Loucy (cell line): ENCODE data around the gene S1PR4.
A peak's percentile ranks its signal among the peaks of the same experiment; 100 is the strongest.

ENCODE experiments used
- H2AFZ ChIP-seq: fragments of 200-600 bp; sonication (generic); 2 replicates; pipeline ENCODE4 v1.6.0; 2016; ENCODE audit warnings: antibody characterized with exemption, mild to moderate bottlenecking, low read length, moderate library complexity
- H3F3A ChIP-seq: fragments of 200-600 bp; 2 replicates; pipeline ENCODE4 v1.6.0; 2016; ENCODE audit warnings: antibody characterized with exemption, low read depth, mild to moderate bottlenecking
- H3K27me3 ChIP-seq: fragments of 200-600 bp; sonication (generic); 2 replicates; pipeline ENCODE4 v1.6.1; 2014; ENCODE audit warnings: low read length, mild to moderate bottlenecking; ENCODE audit not compliant: insufficient read depth, poor library complexity, severe bottlenecking
- H3K36me3 ChIP-seq: fragments of 200-600 bp; sonication (generic); 2 replicates; pipeline ENCODE4 v1.6.1; 2016; ENCODE audit warnings: low read length; ENCODE audit not compliant: insufficient read depth
- H3K4me1 ChIP-seq: fragments of 200-600 bp; sonication (generic); 2 replicates; pipeline ENCODE4 v1.5.1; 2014; ENCODE audit warnings: low read length, mild to moderate bottlenecking; ENCODE audit not compliant: insufficient read depth, poor library complexity, severe bottlenecking
- H3K4me2 ChIP-seq: fragments of 200-600 bp; sonication (generic); 2 replicates; pipeline ENCODE4 v1.6.0; 2014; ENCODE audit warnings: antibody characterized with exemption, low read length, low read depth, mild to moderate bottlenecking; ENCODE audit not compliant: poor library complexity, severe bottlenecking
- H3K4me3 ChIP-seq: fragments of 200-600 bp; sonication (generic); 2 replicates; pipeline ENCODE4 v1.5.1; 2014; ENCODE audit warnings: low read length, mild to moderate bottlenecking, mixed read lengths; ENCODE audit not compliant: poor library complexity, severe bottlenecking
- H3K79me2 ChIP-seq: fragments of 200-600 bp; sonication (generic); 2 replicates; pipeline ENCODE4 v1.6.1; 2014; ENCODE audit warnings: low read length; ENCODE audit not compliant: insufficient read depth
- H3K9ac ChIP-seq: fragments of 200-600 bp; sonication (generic); 2 replicates; pipeline ENCODE4 v1.6.0; 2014; ENCODE audit warnings: mild to moderate bottlenecking, low read depth, low read length, moderate library complexity; ENCODE audit not compliant: poor library complexity, severe bottlenecking
- H3K9me2 ChIP-seq: fragments of 200-600 bp; sonication (generic); replicated peaks from 2 replicates; pipeline ENCODE4 v1.6.1; 2016; ENCODE audit warnings: low read depth, low read length, mixed read lengths
- H3K9me3 ChIP-seq: fragments of 200-600 bp; sonication (generic); 2 replicates; pipeline ENCODE4 v1.6.1; 2014; ENCODE audit warnings: mild to moderate bottlenecking, antibody characterized with exemption, low read length, low read depth; ENCODE audit not compliant: insufficient read depth
- H4K20me1 ChIP-seq: fragments of 200-600 bp; sonication (generic); 2 replicates; pipeline ENCODE4 v1.6.0; 2014; ENCODE audit warnings: antibody characterized with exemption, low read length, mild to moderate bottlenecking; ENCODE audit not compliant: insufficient read depth, poor library complexity, severe bottlenecking
- EZH2phosphoT487 ChIP-seq: fragments of 200-600 bp; IDR thresholded peaks from 2 replicates; pipeline ENCODE4 v1.6.1; 2018; ENCODE audit warnings: antibody characterized with exemption, mild to moderate bottlenecking, moderate library complexity, borderline replicate concordance
- TF ChIP-seq, protein P1 (sequence below): fragments of 200-600 bp; sonication (generic); conservative IDR thresholded peaks from 2 replicates; pipeline ENCODE4 v1.5.1; 2014; ENCODE audit warnings: mild to moderate bottlenecking, antibody characterized with exemption, low read length

S1PR4 gene

DNA sequence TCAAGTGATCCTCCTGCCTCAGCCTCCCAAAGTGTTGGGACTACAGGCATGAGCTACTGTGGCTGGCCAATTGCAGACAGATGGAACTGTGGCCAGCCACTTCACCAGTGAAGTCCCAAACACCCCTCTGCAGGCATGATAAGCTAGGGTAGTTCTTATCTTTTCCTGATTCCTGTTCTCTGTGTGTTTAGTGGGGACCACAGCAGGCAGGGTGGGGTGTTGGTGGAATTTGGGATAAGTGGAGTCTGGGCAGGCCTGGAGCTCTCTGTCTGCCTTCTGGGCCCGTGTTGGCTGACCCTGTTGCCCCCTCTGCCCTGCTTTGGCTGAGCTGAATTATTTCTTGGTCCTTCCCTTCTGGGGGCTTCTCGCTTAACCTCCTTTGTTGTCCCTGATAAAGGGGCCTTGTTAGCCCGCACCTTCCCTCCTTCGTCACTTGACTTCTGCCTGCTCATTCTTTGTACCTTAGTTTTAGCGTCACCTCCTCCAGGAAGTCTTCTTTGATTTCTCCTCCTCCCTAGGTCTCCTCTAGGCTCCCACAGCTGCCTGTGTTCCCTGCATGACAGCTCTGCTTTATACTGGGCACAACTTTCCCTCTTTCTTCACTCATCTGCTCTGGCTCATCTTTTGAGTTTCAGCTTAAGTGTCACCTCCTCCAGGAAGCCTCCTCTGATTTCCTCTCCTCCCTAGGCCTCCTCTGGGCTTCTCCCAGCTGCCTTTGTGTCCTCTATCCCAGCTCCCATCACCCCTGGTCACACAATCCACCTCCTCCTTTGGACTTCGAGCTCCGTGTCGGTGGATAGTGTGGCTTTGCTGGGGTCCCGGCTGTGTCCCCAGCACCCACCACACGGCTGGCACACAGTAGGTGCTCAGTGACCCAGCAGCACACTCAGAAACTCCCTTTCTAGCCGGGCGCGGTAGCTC is 5.4 kb downstream of the S1PR4 start:
- no peaks in the 10 kb centered on the region for H3K36me3 ChIP-seq
- no peaks in the 10 kb centered on the region for H3F3A ChIP-seq
- H3K79me2 ChIP-seq: peaks cover 89% of the 10 kb centered on the region
- no peaks in the 10 kb centered on the region for H3K9me3 ChIP-seq
- TF ChIP-seq, protein P1, sequence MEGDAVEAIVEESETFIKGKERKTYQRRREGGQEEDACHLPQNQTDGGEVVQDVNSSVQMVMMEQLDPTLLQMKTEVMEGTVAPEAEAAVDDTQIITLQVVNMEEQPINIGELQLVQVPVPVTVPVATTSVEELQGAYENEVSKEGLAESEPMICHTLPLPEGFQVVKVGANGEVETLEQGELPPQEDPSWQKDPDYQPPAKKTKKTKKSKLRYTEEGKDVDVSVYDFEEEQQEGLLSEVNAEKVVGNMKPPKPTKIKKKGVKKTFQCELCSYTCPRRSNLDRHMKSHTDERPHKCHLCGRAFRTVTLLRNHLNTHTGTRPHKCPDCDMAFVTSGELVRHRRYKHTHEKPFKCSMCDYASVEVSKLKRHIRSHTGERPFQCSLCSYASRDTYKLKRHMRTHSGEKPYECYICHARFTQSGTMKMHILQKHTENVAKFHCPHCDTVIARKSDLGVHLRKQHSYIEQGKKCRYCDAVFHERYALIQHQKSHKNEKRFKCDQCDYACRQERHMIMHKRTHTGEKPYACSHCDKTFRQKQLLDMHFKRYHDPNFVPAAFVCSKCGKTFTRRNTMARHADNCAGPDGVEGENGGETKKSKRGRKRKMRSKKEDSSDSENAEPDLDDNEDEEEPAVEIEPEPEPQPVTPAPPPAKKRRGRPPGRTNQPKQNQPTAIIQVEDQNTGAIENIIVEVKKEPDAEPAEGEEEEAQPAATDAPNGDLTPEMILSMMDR: no peak
- no peak for TF ChIP-seq EZH2phosphoT487
- no peak overlapping the region for H3K9ac ChIP-seq
- H4K20me1 ChIP-seq: peaks cover 66% of the 10 kb centered on the region
- H3K4me1 ChIP-seq: peaks cover 37% of the 10 kb centered on the region
- H3K4me3 ChIP-seq: peak overlapping the region; percentile 24
- H3K4me2 ChIP-seq: peak overlapping the region; percentile 77
- H3K27me3 ChIP-seq: no peaks in the 10 kb centered on the region
- no peak overlapping the region for H2AFZ ChIP-seq
- H3K9me2 ChIP-seq: no peaks in the 10 kb centered on the region

DNA sequence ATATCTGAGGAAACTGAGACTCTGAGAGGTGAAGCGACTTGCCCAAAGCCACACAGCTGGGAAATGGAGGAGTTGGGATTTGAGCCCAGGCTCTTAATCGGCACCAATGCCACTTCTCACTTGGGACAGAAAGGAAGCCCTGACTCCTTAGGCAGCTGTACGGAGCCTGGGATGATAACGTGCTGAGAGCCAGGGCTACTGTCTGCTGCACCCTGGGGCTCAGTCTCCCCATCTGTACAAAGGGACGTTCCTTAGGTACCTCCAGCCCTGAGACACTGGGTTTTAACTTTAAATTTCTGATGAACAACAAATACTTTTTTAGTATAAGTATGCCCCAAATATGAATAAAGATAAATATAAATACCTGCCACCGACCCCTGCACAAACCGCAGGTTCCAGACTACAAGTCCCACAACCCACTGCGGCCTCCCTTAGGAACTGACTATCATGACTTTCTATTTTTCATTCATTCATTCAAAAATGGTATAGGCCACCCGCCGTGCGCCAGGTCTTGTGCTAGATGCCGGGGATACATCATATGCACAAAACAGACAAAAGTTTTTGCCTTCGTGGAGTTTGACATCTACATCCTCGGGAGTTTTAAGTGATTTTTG is 6.4 kb downstream of the S1PR4 start:
- no peak for TF ChIP-seq EZH2phosphoT487
- TF ChIP-seq, protein P1: no peak

DNA sequence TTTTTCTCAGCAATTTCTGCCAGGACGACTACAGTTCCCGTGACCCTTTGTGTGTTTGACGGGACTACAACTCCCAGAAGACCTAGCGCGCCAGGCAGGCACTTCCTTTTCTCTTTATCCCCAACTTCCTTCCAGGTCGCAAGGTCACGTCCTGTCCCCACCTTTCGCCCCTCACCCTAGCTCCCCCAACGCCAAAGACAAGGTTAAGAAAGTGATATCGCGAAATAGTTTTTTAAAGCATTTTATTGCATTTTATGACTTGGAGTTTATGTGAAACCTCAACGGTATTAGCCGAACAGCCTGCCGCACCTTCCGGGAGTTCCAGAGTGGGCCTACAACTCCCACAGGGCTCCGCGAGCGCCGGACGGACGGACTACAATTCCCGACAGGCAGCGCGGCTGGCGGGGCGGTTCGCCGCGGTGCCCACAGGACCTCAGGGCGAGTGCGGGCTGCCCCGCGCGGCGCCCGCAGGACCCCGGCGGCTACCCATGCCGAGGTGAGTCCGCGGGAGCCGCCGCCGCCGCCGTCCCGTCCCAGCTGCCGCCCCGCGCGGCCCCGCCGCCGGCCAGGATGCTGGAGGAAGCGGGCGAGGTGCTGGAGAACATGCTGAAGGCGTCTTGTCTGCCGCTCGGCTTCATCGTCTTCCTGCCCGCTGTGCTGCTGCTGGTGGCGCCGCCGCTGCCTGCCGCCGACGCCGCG is 7.0 kb downstream of the S1PR4 start, which contains the start of gene NCLN:
Gene NCLN (plus strand): TSS at position 470 of the 699 bp plus-strand sequence. CDS start 101 bp downstream, at position 571.
- H3F3A ChIP-seq: no peaks in the 10 kb centered on the region

More for the DNA sequence above, 6.4 kb downstream of the S1PR4 start:
- peak overlapping the region; percentile 96; the same call in 1 of the 2 replicates for H2AFZ ChIP-seq
- no peaks in the 10 kb centered on the region for H3K9me3 ChIP-seq
- peaks cover 59% of the 10 kb centered on the region for H4K20me1 ChIP-seq
- no peaks in the 10 kb centered on the region for H3F3A ChIP-seq
- H3K4me1 ChIP-seq: peaks cover 38% of the 10 kb centered on the region
- peak overlapping the region; percentile 77 for H3K4me2 ChIP-seq
- no peaks in the 10 kb centered on the region for H3K36me3 ChIP-seq
- no peaks in the 10 kb centered on the region for H3K27me3 ChIP-seq
- no peaks in the 10 kb centered on the region for H3K9me2 ChIP-seq
- no peak overlapping the region for H3K9ac ChIP-seq
- H3K79me2 ChIP-seq: peaks cover 89% of the 10 kb centered on the region
- H3K4me3 ChIP-seq: peak overlapping the region; percentile 82

More for the DNA sequence above, 7.0 kb downstream of the S1PR4 start, which contains the start of gene NCLN:
- Histone ChIP-seq H3K36me3 (no peaks in the 10 kb centered on the region), H3K79me2 (peaks cover 89% of the 10 kb centered on the region), H3K9me3 (no peaks in the 10 kb centered on the region), H3K9ac (peak within 1 kb of the TSS; percentile 82), H3K4me1 (peaks cover 36% of the 10 kb centered on the region), H3K9me2 (no peaks in the 10 kb centered on the region), H4K20me1 (peaks cover 54% of the 10 kb centered on the region), H3K4me3 (peak within 1 kb of the TSS; percentile 82), H3K27me3 (no peaks in the 10 kb centered on the region), H2AFZ (peak within 1 kb of the TSS; percentile 96), H3K4me2 (peak within 1 kb of the TSS; percentile 100)
- TF ChIP-seq EZH2phosphoT487: no peak
- TF ChIP-seq, protein P1: no peak
